ENCODE results near the gene ZBTB7C. TPM values are rescaled to one million over a fixed set of nuclear protein-coding genes. Genes with fewer than 3 reads are reported as not detected.

The ZBTB7C gene
- total RNA-seq, 1 donor from 2014 or later, result 7.4 TPM

GRCh38 chr18:48100165-48100575 lies 309.0 kb downstream of the ZBTB7C start:
- Mint-ChIP-seq H3K9me3 (no peaks in the 10 kb centered on the region), H3K27me3 (ENCODE audit: low read depth) (peaks cover 1% of the 10 kb centered on the region), H3K36me3 (no peaks in the 10 kb centered on the region), H3K27ac (peak overlapping the region; percentile 93), H3K4me1 (peaks cover 41% of the 10 kb centered on the region), H3K4me3 (no peak overlapping the region)
- no peak for TF ChIP-seq CTCF (IDR thresholded peaks at IDR 0.05; ENCODE audit: unreplicated experiment)
- peak in 1 of 2 experiments; percentile 50 for DNase-seq (ENCODE audit: low spot score in 2 of 2, unreplicated experiment in 2 of 2)

GRCh38 chr18:48099481-48100164 lies 309.6 kb downstream of the ZBTB7C start:
- H3K27me3 Mint-ChIP-seq (ENCODE audit: low read depth), result peaks cover 1% of the 10 kb centered on the region
- H3K27ac Mint-ChIP-seq, result peak overlapping the region; percentile 93
- DNase-seq (ENCODE audit: low spot score in 2 of 2, unreplicated experiment in 2 of 2), result no peak

GRCh38 chr18:48098538-48098937 lies 310.6 kb downstream of the ZBTB7C start:
- no peak for TF ChIP-seq CTCF (IDR thresholded peaks at IDR 0.05; ENCODE audit: unreplicated experiment)
- Mint-ChIP-seq H3K4me1 (peaks cover 43% of the 10 kb centered on the region), H3K9me3 (no peaks in the 10 kb centered on the region), H3K27ac (peak overlapping the region; percentile 28), H3K4me3 (no peak overlapping the region), H3K36me3 (no peaks in the 10 kb centered on the region), H3K27me3 (ENCODE audit: low read depth) (no peaks in the 10 kb centered on the region)
- no peak for DNase-seq (ENCODE audit: low spot score in 2 of 2, unreplicated experiment in 2 of 2)

More at GRCh38 chr18:48099481-48100164, 309.6 kb downstream of the ZBTB7C start:
- TF ChIP-seq CTCF (IDR thresholded peaks at IDR 0.05; ENCODE audit: unreplicated experiment), result no peak
- H3K9me3 Mint-ChIP-seq, result no peaks in the 10 kb centered on the region
- no peak overlapping the region for H3K4me3 Mint-ChIP-seq
- peaks cover 43% of the 10 kb centered on the region for H3K4me1 Mint-ChIP-seq
- H3K36me3 Mint-ChIP-seq, result no peaks in the 10 kb centered on the region

GRCh38 chr18:48098007-48098406 lies 311.2 kb downstream of the ZBTB7C start:
- no peaks in the 10 kb centered on the region for H3K9me3 Mint-ChIP-seq
- DNase-seq (ENCODE audit: low spot score in 2 of 2, unreplicated experiment in 2 of 2), result no peak
- no peak for TF ChIP-seq CTCF (IDR thresholded peaks at IDR 0.05; ENCODE audit: unreplicated experiment)
- peaks cover 47% of the 10 kb centered on the region for H3K4me1 Mint-ChIP-seq
- no peaks in the 10 kb centered on the region for H3K27me3 Mint-ChIP-seq (ENCODE audit: low read depth)
- H3K4me3 Mint-ChIP-seq, result no peak overlapping the region
- no peak overlapping the region for H3K27ac Mint-ChIP-seq
- no peaks in the 10 kb centered on the region for H3K36me3 Mint-ChIP-seq

GRCh38 chr18:48095726-48096125 lies 313.5 kb downstream of the ZBTB7C start:
- no peak for TF ChIP-seq CTCF (IDR thresholded peaks at IDR 0.05; ENCODE audit: unreplicated experiment)
- DNase-seq (ENCODE audit: low spot score in 2 of 2, unreplicated experiment in 2 of 2), result no peak
- Mint-ChIP-seq H3K4me1 (peaks cover 31% of the 10 kb centered on the region), H3K27ac (no peak overlapping the region), H3K27me3 (ENCODE audit: low read depth) (no peaks in the 10 kb centered on the region), H3K4me3 (no peak overlapping the region), H3K36me3 (no peaks in the 10 kb centered on the region), H3K9me3 (no peaks in the 10 kb centered on the region)

All from mesothelial cell of epicardium (in vitro differentiated cells).